Neural progenitor cell (in vitro differentiated cells): ENCODE results near the gene SLC43A2.

Experiments used
- EZH2 ChIP-seq: fragments of 200-600 bp; sonication (generic); IDR thresholded peaks from 2 replicates; pipeline ENCODE4 v1.6.1; 2017; ENCODE audit warnings: antibody characterized with exemption, mild to moderate bottlenecking, moderate library complexity
- EZH2phosphoT487 ChIP-seq: fragments of 200-600 bp; sonication (generic); IDR thresholded peaks from 2 replicates; pipeline ENCODE4 v1.6.1; 2017; ENCODE audit warnings: antibody characterized with exemption
- TF ChIP-seq, protein P1 (sequence below): fragments of 200-600 bp; sonication (generic); IDR thresholded peaks from 2 replicates; pipeline ENCODE4 v1.5.1; 2017; ENCODE audit warnings: antibody characterized with exemption, mild to moderate bottlenecking

DNA sequence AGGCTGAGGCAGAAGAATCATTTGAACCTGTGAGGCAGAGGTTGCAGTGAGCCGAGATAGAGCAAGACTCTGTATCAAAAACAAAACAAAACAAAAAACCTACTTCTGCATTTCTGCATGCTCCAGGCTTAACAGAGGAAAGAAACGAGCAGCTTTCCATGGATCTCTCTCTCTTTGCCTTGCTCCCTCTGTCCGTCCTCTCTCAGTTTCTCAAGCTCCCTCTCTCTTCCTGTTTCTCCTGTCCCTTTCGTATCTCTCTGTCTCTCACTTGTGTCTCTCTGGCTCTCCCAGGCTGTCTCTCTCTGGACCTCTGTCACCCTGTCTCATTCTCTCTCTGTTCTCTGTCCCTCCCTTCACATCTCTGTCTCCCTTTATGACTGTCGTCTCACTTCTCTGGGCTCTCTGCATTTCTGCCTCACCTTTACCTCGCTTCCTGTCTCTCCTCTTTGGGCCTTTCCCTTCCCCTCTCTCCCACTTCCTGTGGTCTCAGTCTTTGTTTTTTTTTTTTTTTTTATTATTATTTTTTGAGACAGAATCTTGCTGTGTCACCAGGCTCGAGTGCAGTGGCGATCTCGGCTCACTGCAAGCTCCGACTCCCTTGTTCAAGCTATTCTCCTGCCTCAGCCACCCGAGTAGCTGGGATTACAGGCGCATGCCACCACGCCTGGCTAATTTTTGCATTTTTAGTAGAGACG lies 62.0 kb downstream of the SLC43A2 start:
- TF ChIP-seq, protein P1, sequence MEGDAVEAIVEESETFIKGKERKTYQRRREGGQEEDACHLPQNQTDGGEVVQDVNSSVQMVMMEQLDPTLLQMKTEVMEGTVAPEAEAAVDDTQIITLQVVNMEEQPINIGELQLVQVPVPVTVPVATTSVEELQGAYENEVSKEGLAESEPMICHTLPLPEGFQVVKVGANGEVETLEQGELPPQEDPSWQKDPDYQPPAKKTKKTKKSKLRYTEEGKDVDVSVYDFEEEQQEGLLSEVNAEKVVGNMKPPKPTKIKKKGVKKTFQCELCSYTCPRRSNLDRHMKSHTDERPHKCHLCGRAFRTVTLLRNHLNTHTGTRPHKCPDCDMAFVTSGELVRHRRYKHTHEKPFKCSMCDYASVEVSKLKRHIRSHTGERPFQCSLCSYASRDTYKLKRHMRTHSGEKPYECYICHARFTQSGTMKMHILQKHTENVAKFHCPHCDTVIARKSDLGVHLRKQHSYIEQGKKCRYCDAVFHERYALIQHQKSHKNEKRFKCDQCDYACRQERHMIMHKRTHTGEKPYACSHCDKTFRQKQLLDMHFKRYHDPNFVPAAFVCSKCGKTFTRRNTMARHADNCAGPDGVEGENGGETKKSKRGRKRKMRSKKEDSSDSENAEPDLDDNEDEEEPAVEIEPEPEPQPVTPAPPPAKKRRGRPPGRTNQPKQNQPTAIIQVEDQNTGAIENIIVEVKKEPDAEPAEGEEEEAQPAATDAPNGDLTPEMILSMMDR = no peak
- TF ChIP-seq EZH2 = no peak
- TF ChIP-seq EZH2phosphoT487 = no peak
